HG03103 (cell line): ENCODE measurements around the gene FMR1.

Experiments
- ATAC-seq: cut with Tn5 transposase; IDR thresholded peaks from one replicate; pipeline ENCODE4 v1.9.1; 2021; ENCODE audit warnings: low read depth; ENCODE audit not compliant: unreplicated experiment

The FMR1 gene

GRCh38 chrX:147914591-147914990 lies 2.9 kb downstream of the FMR1 start:
- no peak for ATAC-seq

- ATAC-seq, result no peak
These were observed 4.8 kb downstream of the FMR1 start for GRCh38 chrX:147916375-147916968.

- peak; percentile 92 for ATAC-seq
These were observed 6.3 kb downstream of the FMR1 start for GRCh38 chrX:147917700-147918695.

GRCh38 chrX:147920161-147920666 lies 8.5 kb downstream of the FMR1 start:
- ATAC-seq, result no peak

GRCh38 chrX:147923605-147924004 lies 11.9 kb downstream of the FMR1 start:
- ATAC-seq, result no peak

GRCh38 chrX:147927256-147927655 lies 15.5 kb downstream of the FMR1 start:
- ATAC-seq, result no peak

- no peak for ATAC-seq
These were observed 22.1 kb downstream of the FMR1 start for GRCh38 chrX:147933815-147934214.

GRCh38 chrX:147935156-147935758 lies 23.5 kb downstream of the FMR1 start:
- ATAC-seq, result no peak

- no peak for ATAC-seq
These were observed 33.6 kb downstream of the FMR1 start for GRCh38 chrX:147945286-147945685.

- no peak for ATAC-seq
These were observed 36.8 kb downstream of the FMR1 start for GRCh38 chrX:147948531-147948930.

- no peak for ATAC-seq
These were observed 38.6 kb downstream of the FMR1 start for GRCh38 chrX:147950352-147950751.

GRCh38 chrX:147953976-147954375 lies 42.3 kb downstream of the FMR1 start:
- ATAC-seq, result no peak

GRCh38 chrX:147957291-147957690 lies 45.6 kb downstream of the FMR1 start:
- ATAC-seq, result no peak

GRCh38 chrX:147958291-147958690 lies 46.6 kb downstream of the FMR1 start:
- ATAC-seq, result no peak

- no peak for ATAC-seq
These were observed 49.0 kb downstream of the FMR1 start for GRCh38 chrX:147960722-147961121.

GRCh38 chrX:147962476-147962875 lies 50.8 kb downstream of the FMR1 start:
- ATAC-seq, result no peak

GRCh38 chrX:147978931-147979330 lies 67.2 kb downstream of the FMR1 start:
- no peak for ATAC-seq

- ATAC-seq, result no peak
These were observed 69.5 kb downstream of the FMR1 start, which contains the start of gene FMR1NB for GRCh38 chrX:147981038-147981752. TSS of gene FMR1NB (plus strand) at chrX:147981337. CDS start at chrX:147981403, 66 bp downstream.
